ENCODE results near the gene MED15. TPM values are rescaled to one million over a fixed set of nuclear protein-coding genes. Genes with fewer than 3 reads are reported as not detected.
A peak's percentile ranks its signal among the peaks of the same experiment; 100 is the strongest.

MED15 gene
- total RNA-seq, 1 donor from 2014 or later: 111 TPM

DNA sequence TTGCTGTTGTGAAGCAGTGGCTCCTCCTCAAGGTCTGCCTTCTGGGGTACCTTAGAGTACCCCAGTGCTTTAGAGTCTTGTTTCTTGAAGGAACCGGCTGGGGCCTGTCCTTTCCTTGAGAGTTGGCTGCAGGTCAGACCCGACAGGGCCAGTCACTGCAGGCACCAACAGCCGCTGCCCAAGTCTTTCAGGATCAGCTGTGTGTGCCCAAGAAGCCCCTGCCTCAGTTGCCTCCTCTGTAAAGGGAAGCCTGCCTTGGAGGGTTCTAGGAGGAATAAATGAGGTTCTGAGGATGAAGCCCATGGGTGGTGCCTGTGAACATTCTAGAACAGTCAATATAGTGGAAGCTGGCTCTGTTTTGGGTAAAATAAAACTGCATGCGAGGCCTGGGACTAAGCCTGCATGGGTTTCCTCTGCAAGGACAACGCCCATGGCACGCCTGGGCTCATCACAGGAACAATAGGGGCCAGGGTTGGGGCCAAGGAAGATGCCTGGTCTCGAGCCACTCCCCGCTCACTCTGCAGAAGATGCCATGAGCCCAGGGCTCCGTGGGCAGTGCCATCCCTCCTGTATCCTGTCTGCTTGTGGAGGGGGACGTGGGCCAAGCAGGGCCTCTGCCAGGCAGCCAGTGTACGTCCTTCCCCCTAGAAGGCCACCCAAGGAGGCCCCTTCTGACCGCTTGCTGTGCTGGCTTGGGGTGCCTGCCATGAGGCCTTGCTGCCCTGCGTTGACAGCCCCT lies 81.6 kb downstream of the MED15 start:
- DNase-seq (ENCODE audit: low spot score): no peak

GRCh38 chr22:20589614-20590476 lies 82.4 kb downstream of the MED15 start:
- Mint-ChIP-seq H3K9me3 (ENCODE audit: low read depth) (no peaks in the 10 kb centered on the region), H3K4me1 (ENCODE audit: low read depth) (no peaks in the 10 kb centered on the region), H3K27me3 (ENCODE audit: low read depth) (no peaks in the 10 kb centered on the region), H3K27ac (ENCODE audit: unreplicated experiment) (no peak overlapping the region), H3K36me3 (ENCODE audit: low read depth) (peaks cover 8% of the 10 kb centered on the region), H3K4me3 (ENCODE audit: unreplicated experiment) (no peak overlapping the region)
- DNase-seq (ENCODE audit: low spot score): peak; percentile 66
- TF ChIP-seq CTCF (IDR thresholded peaks at IDR 0.05): no peak

More for the DNA sequence above, 81.6 kb downstream of the MED15 start:
- Mint-ChIP-seq H3K36me3 (ENCODE audit: low read depth) (peaks cover 14% of the 10 kb centered on the region), H3K9me3 (ENCODE audit: low read depth) (no peaks in the 10 kb centered on the region), H3K27ac (ENCODE audit: unreplicated experiment) (no peak overlapping the region), H3K4me3 (ENCODE audit: unreplicated experiment) (no peak overlapping the region), H3K27me3 (ENCODE audit: low read depth) (no peaks in the 10 kb centered on the region), H3K4me1 (ENCODE audit: low read depth) (no peaks in the 10 kb centered on the region)
- TF ChIP-seq CTCF (IDR thresholded peaks at IDR 0.05): no peak

GRCh38 chr22:20590477-20591294 lies 83.3 kb downstream of the MED15 start:
- H3K27me3 Mint-ChIP-seq (ENCODE audit: low read depth): no peaks in the 10 kb centered on the region

DNA sequence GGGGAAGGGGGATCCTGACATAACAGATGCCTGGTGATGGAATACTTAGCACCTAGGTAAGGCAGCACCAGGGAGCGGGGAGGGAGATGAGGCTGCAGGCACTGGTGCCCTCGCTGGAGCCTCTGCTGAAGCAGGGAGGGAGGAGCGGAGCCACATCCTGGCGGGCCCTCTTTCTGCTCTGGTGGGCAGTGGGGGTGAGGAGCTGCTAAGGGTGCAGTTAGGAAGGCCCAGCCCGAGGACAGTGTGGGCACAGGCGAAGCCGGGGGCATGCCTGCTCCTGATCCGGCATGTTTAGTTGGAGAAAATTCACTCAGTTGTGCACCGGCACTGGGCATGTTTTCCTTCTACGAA lies 83.9 kb downstream of the MED15 start:
- DNase-seq (ENCODE audit: low spot score): peak; percentile 89

More at GRCh38 chr22:20590477-20591294, 83.3 kb downstream of the MED15 start:
- DNase-seq (ENCODE audit: low spot score): peak; percentile 71
- no peaks in the 10 kb centered on the region for H3K9me3 Mint-ChIP-seq (ENCODE audit: low read depth)
- H3K4me3 Mint-ChIP-seq (ENCODE audit: unreplicated experiment): no peak overlapping the region
- TF ChIP-seq CTCF (IDR thresholded peaks at IDR 0.05): no peak
- H3K27ac Mint-ChIP-seq (ENCODE audit: unreplicated experiment): peak overlapping the region; percentile 59
- H3K36me3 Mint-ChIP-seq (ENCODE audit: low read depth): peaks cover 4% of the 10 kb centered on the region
- H3K4me1 Mint-ChIP-seq (ENCODE audit: low read depth): no peaks in the 10 kb centered on the region

More for the DNA sequence above, 83.9 kb downstream of the MED15 start:
- Mint-ChIP-seq H3K27me3 (ENCODE audit: low read depth) (no peaks in the 10 kb centered on the region), H3K4me3 (ENCODE audit: unreplicated experiment) (no peak overlapping the region), H3K9me3 (ENCODE audit: low read depth) (no peaks in the 10 kb centered on the region), H3K4me1 (ENCODE audit: low read depth) (no peaks in the 10 kb centered on the region), H3K27ac (ENCODE audit: unreplicated experiment) (no peak overlapping the region), H3K36me3 (ENCODE audit: low read depth) (peaks cover 4% of the 10 kb centered on the region)
- no peak for TF ChIP-seq CTCF (IDR thresholded peaks at IDR 0.05)
